Skin epidermis (tissue), 12 donors: ENCODE data around the gene NMRAL1.

Source experiments
- H3K27ac ChIP-seq, 21 experiments: fragments of 200-600 bp; sonication (generic) in 11 of 21; one replicate each; pipeline ENCODE4 v1.5.0; 2020; ENCODE audit warnings: mild to moderate bottlenecking in 3 of 21, inconsistent platforms in 2 of 21, moderate library complexity in 2 of 21
- H3K4me3 ChIP-seq, 7 experiments: fragments of 200-600 bp; sonication (generic) in 2 of 7; one replicate each; pipeline ENCODE4 v1.5.0; 2020; ENCODE audit warnings: inconsistent platforms in 2 of 7, mild to moderate bottlenecking in 2 of 7, moderate library complexity in 1 of 7

The NMRAL1 gene

GRCh38 chr16:4433914-4434787 is 40.3 kb downstream of the NMRAL1 start:
- no peak overlapping the region for H3K27ac ChIP-seq
- no peak overlapping the region for H3K4me3 ChIP-seq

- Histone ChIP-seq H3K27ac (no peak overlapping the region), H3K4me3 (no peak overlapping the region)
Measured at GRCh38 chr16:4433228-4433627, 41.2 kb downstream of the NMRAL1 start.

- no peak overlapping the region for H3K4me3 ChIP-seq
- H3K27ac ChIP-seq, result no peak overlapping the region
Measured at GRCh38 chr16:4431023-4431422, 43.4 kb downstream of the NMRAL1 start.

- Histone ChIP-seq H3K4me3 (no peak overlapping the region), H3K27ac (peak overlapping the region in 1 of 21 experiments; percentile 12)
Measured at GRCh38 chr16:4428500-4428899, 45.9 kb downstream of the NMRAL1 start.

GRCh38 chr16:4426722-4427372 is 47.6 kb downstream of the NMRAL1 start:
- Histone ChIP-seq H3K27ac (peak overlapping the region in 12 of 21 experiments; percentile 87 to 99 (median 96)), H3K4me3 (peak overlapping the region; percentile 61 to 99 (median 84))

- peak overlapping the region in 20 of 21 experiments; percentile 74 to 99 (median 96) for H3K27ac ChIP-seq
Measured at GRCh38 chr16:4426021-4426684, 48.3 kb downstream of the NMRAL1 start.

GRCh38 chr16:4425378-4426020 is 48.9 kb downstream of the NMRAL1 start, which contains the start of gene DNAJA3:
TSS of gene DNAJA3 (plus strand) at chr16:4425868. CDS start at chr16:4425882, 14 bp downstream.
- Histone ChIP-seq H3K27ac (peak within 1 kb of the TSS in 20 of 21 experiments; percentile 74 to 99 (median 96)), H3K4me3 (peak within 1 kb of the TSS; percentile 61 to 99 (median 84))

More at GRCh38 chr16:4426021-4426684, 48.3 kb downstream of the NMRAL1 start:
- H3K4me3 ChIP-seq, result peak overlapping the region; percentile 61 to 99 (median 84)

- no peak overlapping the region for H3K4me3 ChIP-seq
- no peak overlapping the region for H3K27ac ChIP-seq
Measured at GRCh38 chr16:4420505-4421105, 53.8 kb downstream of the NMRAL1 start.

GRCh38 chr16:4419402-4419959 is 54.9 kb downstream of the NMRAL1 start:
- peak overlapping the region in 1 of 21 experiments; percentile 35 for H3K27ac ChIP-seq
- H3K4me3 ChIP-seq, result no peak overlapping the region

GRCh38 chr16:4416200-4417032 is 58.0 kb downstream of the NMRAL1 start, which contains the start of gene CORO7:
TSS of gene CORO7 (minus strand) at chr16:4416596. CDS start at chr16:4416518, 78 bp downstream.
- peak within 1 kb of the TSS; percentile 71 to 99 (median 93) for H3K4me3 ChIP-seq
- peak within 1 kb of the TSS; percentile 55 to 98 (median 91) for H3K27ac ChIP-seq

GRCh38 chr16:4415538-4416199 is 58.8 kb downstream of the NMRAL1 start:
- peak overlapping the region; percentile 55 to 98 (median 91) for H3K27ac ChIP-seq
- peak overlapping the region; percentile 71 to 99 (median 93) for H3K4me3 ChIP-seq

GRCh38 chr16:4414187-4414917 is 60.1 kb downstream of the NMRAL1 start:
- H3K4me3 ChIP-seq, result peak overlapping the region in 1 of 7 experiments; percentile 96
- peak overlapping the region in 10 of 21 experiments; percentile 32 to 98 (median 92) for H3K27ac ChIP-seq

- Histone ChIP-seq H3K4me3 (no peak overlapping the region), H3K27ac (no peak overlapping the region)
Measured at GRCh38 chr16:4412854-4413253, 61.6 kb downstream of the NMRAL1 start.

GRCh38 chr16:4412159-4412558 is 62.3 kb downstream of the NMRAL1 start:
- no peak overlapping the region for H3K27ac ChIP-seq
- H3K4me3 ChIP-seq, result no peak overlapping the region
